WTC11 (cell line): ENCODE data around the gene RHOT2.

Source experiments
- CTCF ChIP-seq: fragments of 200-600 bp; IDR thresholded peaks from 2 replicates; pipeline ENCODE4 v1.8.0; 2022; ENCODE audit warnings: antibody characterized with exemption
- USF1 ChIP-seq: sonication (generic); formaldehyde crosslinking; IDR thresholded peaks from 2 replicates; pipeline ENCODE4 v1.8.0; 2022; ENCODE audit warnings: mild to moderate bottlenecking, missing genetic modification reagents
- USF2 ChIP-seq: sonication (generic); formaldehyde crosslinking; IDR thresholded peaks from 2 replicates; pipeline ENCODE4 v1.8.1; 2023; ENCODE audit warnings: mild to moderate bottlenecking, missing genetic modification reagents, moderate library complexity

- TF ChIP-seq USF1 (CRISPR knock-in tag) (peak; percentile 86), USF2 (CRISPR knock-in tag) (peak; percentile 79), CTCF (no peak)
Measured at GRCh38 chr16:630249-630814, 37.6 kb upstream of the RHOT2 start.
